Testis (tissue), 2 donors: ENCODE results near the gene CEACAM19.

Experiments used
- CTCF ChIP-seq, 3 experiments: fragments of 450-650 bp in 2 of 3; fragments of 200-600 bp in 1 of 3; sonication (generic) in 1 of 3; IDR thresholded peaks; one replicate each; pipeline ENCODE4 v1.5.1; 2016 to 2019; ENCODE audit warnings: antibody characterized with exemption in 3 of 3, mild to moderate bottlenecking in 2 of 3, moderate library complexity in 1 of 3
- POLR2A ChIP-seq: fragments of 450-650 bp; IDR thresholded peaks from one replicate; pipeline ENCODE4 v1.6.1; 2017; ENCODE audit warnings: antibody characterized with exemption, mild to moderate bottlenecking, moderate library complexity

- TF ChIP-seq CTCF (IDR thresholded peaks at IDR 0.05) (no peak), POLR2A (no peak)
Observed at GRCh38 chr19:44698492-44699201, 27.4 kb downstream of the CEACAM19 start, which contains the start of gene CEACAM16.
